H1 (cell line): ENCODE results near the gene NPTN. TPM values are rescaled to one million over a fixed set of nuclear protein-coding genes. Genes with fewer than 3 reads are reported as not detected.

ENCODE experiments used
- CTCF ChIA-PET: fragments of 300-600 bp; sonication (Branson Sonifier 250); formaldehyde crosslinking; loops from one replicate; lab custom pipeline; 2021; ENCODE audit not compliant: partially characterized antibody; lab: Charles Lee
- POLR2A ChIA-PET: fragments of 300-600 bp; sonication (Branson Sonifier 250); formaldehyde crosslinking; loops from one replicate; lab custom pipeline; 2021; ENCODE audit warnings: inconsistent platforms; ENCODE audit not compliant: partially characterized antibody; lab: Charles Lee
- DNase-seq, 2 experiments: peaks; one replicate each; pipeline versions ENCODE4 v3.0.0 to v3.0.0-alpha.2; 2010 to 2022; ENCODE audit warnings: low spot score in 2 of 2, low read depth in 1 of 2, mixed read lengths in 1 of 2
- FAIRE-seq: peaks from 2 replicates; lab custom pipeline; 2011; peaks lifted over from hg19 to GRCh38; lab: Jason Lieb, UNC
- H2AFZ ChIP-seq: 2 replicates; pipeline ENCODE4 v1.8.1; 2012; ENCODE audit warnings: low read length, inconsistent platforms
- H2AK5ac ChIP-seq: 2 replicates; pipeline ENCODE4 v1.6.1; 2013; ENCODE audit warnings: low read depth, low read length
- H2BK120ac ChIP-seq: replicated peaks from 2 replicates; pipeline ENCODE3; 2013; ENCODE audit warnings: low read depth, low read length, inconsistent platforms
- H2BK12ac ChIP-seq: 2 replicates; pipeline ENCODE4 v1.6.1; 2013; ENCODE audit warnings: low read depth, low read length
- H2BK15ac ChIP-seq: 2 replicates; pipeline ENCODE4 v1.6.1; 2013; ENCODE audit warnings: low read length
- H2BK20ac ChIP-seq: 2 replicates; pipeline ENCODE4 v1.6.1; 2013; ENCODE audit warnings: low read length
- H2BK5ac ChIP-seq: 2 replicates; pipeline ENCODE4 v1.6.1; 2013; ENCODE audit warnings: low read depth, low read length
- H3K14ac ChIP-seq: 2 replicates; pipeline ENCODE4 v1.6.1; 2013; ENCODE audit warnings: inconsistent platforms; ENCODE audit not compliant: insufficient read length
- H3K18ac ChIP-seq: 2 replicates; pipeline ENCODE4 v1.6.1; 2013; ENCODE audit warnings: low read length; ENCODE audit errors: extremely low read depth
- H3K23ac ChIP-seq: 2 replicates; pipeline ENCODE4 v1.6.1; 2013; ENCODE audit warnings: inconsistent platforms; ENCODE audit not compliant: insufficient read length
- H3K23me2 ChIP-seq: 2 replicates; pipeline ENCODE4 v1.6.1; 2013; ENCODE audit warnings: low read depth, low read length
- H3K27ac ChIP-seq: 2 replicates; pipeline ENCODE4 v1.6.1; 2011; ENCODE audit warnings: low read depth, low read length, inconsistent platforms
- H3K27me3 ChIP-seq, 4 experiments: replicated peaks in 1 of 4; 1 replicate in 1 of 4; 2 replicates in 3 of 4; pipeline versions ENCODE4 v1.6.1 to v1.8.1; 2011 to 2013; ENCODE audit warnings: low read length in 3 of 4, mild to moderate bottlenecking in 3 of 4, inconsistent platforms in 2 of 4, mixed read lengths in 2 of 4, moderate library complexity in 1 of 4; ENCODE audit not compliant: control insufficient read depth in 3 of 4, insufficient read depth in 3 of 4; ENCODE audit errors: extremely low read depth in 1 of 4
- H3K36me3 ChIP-seq, 4 experiments: 2 replicates each; pipeline versions ENCODE4 v1.6.1 to v1.8.1; 2011 to 2013; ENCODE audit warnings: mild to moderate bottlenecking in 4 of 4, low read length in 3 of 4, moderate library complexity in 2 of 4, control low read depth in 1 of 4, inconsistent platforms in 1 of 4; ENCODE audit not compliant: insufficient read depth in 4 of 4, control insufficient read depth in 2 of 4
- H3K4ac ChIP-seq: replicated peaks from 2 replicates; pipeline ENCODE3; 2013; ENCODE audit warnings: low read length, low read depth, mixed read lengths, inconsistent platforms; ENCODE audit not compliant: insufficient read length
- H3K4me1 ChIP-seq, 4 experiments: replicated peaks in 1 of 4; 1 replicate in 1 of 4; 2 replicates in 3 of 4; pipeline versions ENCODE4 v1.6.1 to v1.8.1; 2011 to 2013; ENCODE audit warnings: low read length in 3 of 4, inconsistent platforms in 2 of 4, mixed read lengths in 1 of 4; ENCODE audit not compliant: insufficient read depth in 4 of 4, control insufficient read depth in 3 of 4
- H3K4me2 ChIP-seq, 2 experiments: 2 replicates each; pipeline versions ENCODE4 v1.6.1 to v1.8.1; 2011 to 2013; ENCODE audit warnings: low read depth in 2 of 2, low read length in 2 of 2, control low read depth in 1 of 2, inconsistent platforms in 1 of 2, mild to moderate bottlenecking in 1 of 2; ENCODE audit not compliant: insufficient read depth in 1 of 2
- H3K4me3 ChIP-seq, 4 experiments: fragments of 200-600, 300-600 bp in 1 of 4; sonication (generic), shearing (Covaris generic), sonication (Bioruptor Twin) in 1 of 4; 2 replicates each; pipeline versions ENCODE4 v1.5.1 to v1.8.1; 2011 to 2016; ENCODE audit warnings: low read length in 4 of 4, low read depth in 3 of 4, control low read depth in 2 of 4, inconsistent platforms in 2 of 4, mild to moderate bottlenecking in 2 of 4, mixed read lengths in 1 of 4, moderate library complexity in 1 of 4; ENCODE audit not compliant: insufficient read depth in 2 of 4; ENCODE audit errors: extremely low read depth in 1 of 4
- H3K56ac ChIP-seq: replicated peaks from 2 replicates; pipeline ENCODE3; 2013; ENCODE audit warnings: low read depth, mild to moderate bottlenecking, mixed read lengths, low read length, inconsistent platforms; ENCODE audit not compliant: insufficient read length
- H3K79me1 ChIP-seq: 2 replicates; pipeline ENCODE4 v1.6.1; 2013; ENCODE audit warnings: low read depth, low read length, control low read depth
- H3K79me2 ChIP-seq, 2 experiments: 2 replicates each; pipeline versions ENCODE4 v1.6.1 to v1.8.1; 2012 to 2013; ENCODE audit warnings: low read length in 2 of 2, mild to moderate bottlenecking in 2 of 2, inconsistent platforms in 1 of 2; ENCODE audit not compliant: insufficient read depth in 2 of 2, control insufficient read depth in 1 of 2
- H3K9ac ChIP-seq, 4 experiments: replicated peaks in 1 of 4; 1 replicate in 1 of 4; 2 replicates in 3 of 4; pipeline versions ENCODE4 v1.6.1 to v1.8.1; 2011 to 2013; ENCODE audit warnings: low read depth in 3 of 4, low read length in 3 of 4, control low read depth in 2 of 4, mild to moderate bottlenecking in 2 of 4, moderate library complexity in 2 of 4, inconsistent platforms in 1 of 4; ENCODE audit errors: extremely low read depth in 1 of 4
- H3K9me3 ChIP-seq, 2 experiments: 2 replicates each; pipeline versions ENCODE4 v1.6.1 to v1.8.1; 2012 to 2013; ENCODE audit warnings: mild to moderate bottlenecking in 2 of 2, moderate library complexity in 2 of 2, control low read depth in 1 of 2, inconsistent platforms in 1 of 2, low read depth in 1 of 2, low read length in 1 of 2, mixed read lengths in 1 of 2; ENCODE audit not compliant: insufficient read depth in 2 of 2
- H4K20me1 ChIP-seq, 2 experiments: replicated peaks in 1 of 2; 2 replicates each; pipeline versions ENCODE3 to v1.8.1; 2011 to 2013; ENCODE audit warnings: inconsistent platforms in 2 of 2, low read length in 2 of 2, mild to moderate bottlenecking in 1 of 2; ENCODE audit not compliant: insufficient read depth in 2 of 2, control insufficient read depth in 1 of 2
- H4K5ac ChIP-seq: 2 replicates; pipeline ENCODE4 v1.6.1; 2013; ENCODE audit warnings: low read length, low read depth, mixed read lengths, inconsistent platforms; ENCODE audit not compliant: insufficient read length
- H4K8ac ChIP-seq: 2 replicates; pipeline ENCODE4 v1.8.0; 2013; ENCODE audit warnings: mild to moderate bottlenecking, moderate library complexity, low read length, inconsistent platforms; ENCODE audit not compliant: insufficient read depth; ENCODE audit errors: extremely low read depth
- H4K91ac ChIP-seq: replicated peaks from 2 replicates; pipeline ENCODE3; 2013; ENCODE audit warnings: low read length, mixed read lengths, inconsistent platforms; ENCODE audit not compliant: insufficient read length
- BCL11A ChIP-seq, 2 experiments: IDR thresholded peaks; one replicate each; pipeline ENCODE4 v1.6.1; 2011; ENCODE audit warnings: low read depth in 2 of 2, low read length in 2 of 2, mild to moderate bottlenecking in 2 of 2
- CBX8 ChIP-seq: fragments of 300-800, 300-1000 bp; sonication (generic); IDR thresholded peaks from 2 replicates; pipeline ENCODE4 v1.7.1; 2016; ENCODE audit warnings: low read depth, low read length, borderline replicate concordance
- EGR1 ChIP-seq: IDR thresholded peaks from 2 replicates; pipeline ENCODE4 v1.6.1; 2011; ENCODE audit warnings: low read depth, low read length, borderline replicate concordance
- EZH2 ChIP-seq: fragments of 200-600 bp; sonication (generic); IDR thresholded peaks from 2 replicates; pipeline ENCODE4 v1.7.1; 2012; ENCODE audit warnings: low read depth, mild to moderate bottlenecking, moderate library complexity, low read length, inconsistent platforms; ENCODE audit not compliant: severe bottlenecking
- GABPA ChIP-seq: IDR thresholded peaks from 2 replicates; pipeline ENCODE4 v1.6.1; 2011; ENCODE audit warnings: mild to moderate bottlenecking, low read length, moderate library complexity, borderline replicate concordance; ENCODE audit not compliant: insufficient read depth
- GTF2F1 ChIP-seq: IDR thresholded peaks from 2 replicates; pipeline ENCODE4 v1.6.1; 2012; ENCODE audit warnings: low read depth, low read length, improper control_type of control experiment, borderline replicate concordance
- HDAC2 ChIP-seq, 2 experiments: fragments of 300-600 bp in 1 of 2; sonication (generic) in 1 of 2; IDR thresholded peaks; 2 replicates each; pipeline ENCODE4 v1.6.1; 2011 to 2012; ENCODE audit warnings: low read depth in 2 of 2, low read length in 2 of 2, mild to moderate bottlenecking in 2 of 2, moderate library complexity in 2 of 2, borderline replicate concordance in 1 of 2, inconsistent platforms in 1 of 2
- KDM1A ChIP-seq: fragments of 200-600, 300-600 bp; sonication (generic); IDR thresholded peaks from 2 replicates; pipeline ENCODE4 v1.7.1; 2016; ENCODE audit warnings: mild to moderate bottlenecking, low read length, borderline replicate concordance
- KDM5A ChIP-seq: fragments of 200-600 bp; IDR thresholded peaks from 2 replicates; pipeline ENCODE4 v1.7.1; 2012; ENCODE audit warnings: mild to moderate bottlenecking, low read length, inconsistent platforms, mixed read lengths
- PHF8 ChIP-seq: fragments of 200-600 bp; sonication (generic); conservative IDR thresholded peaks from 2 replicates; pipeline ENCODE4 v1.7.1; 2012; ENCODE audit warnings: low read depth, mild to moderate bottlenecking, inconsistent platforms, low read length, moderate library complexity
- polyA plus RNA-seq, 7 experiments: library from polyadenylated mRNA; depleted of rRNA in 3 of 7; stranded (reverse) in 5 of 7; unstranded in 2 of 7; fragments of >200 nt in 5 of 7; fragments of 200-250 nt in 2 of 7; gene quantifications; 1 replicate in 5 of 7; 2 replicates in 1 of 7; 4 replicates in 1 of 7; pipeline versions ENCODE4 v1.2.1 to v1.2.3, GENCODE V29; 2011 to 2013; ENCODE audit warnings: missing spikeins in 2 of 7, mixed read lengths in 2 of 7
- total RNA-seq: library from RNA; stranded (reverse); fragmentation: NEBNext Ultra II Directional; extraction: Animal tissue kit (Norgen Biotek cat#: 25700); gene quantifications from 2 replicates; pipeline ENCODE4 v1.2.1, GENCODE V29; 2021

NPTN gene
- total and polyA plus RNA-seq, 2 of the 8 experiments (the other 6 are each of a cell fraction or from before 2014, with no cell fraction given): 67.0 to 113 TPM

DNA sequence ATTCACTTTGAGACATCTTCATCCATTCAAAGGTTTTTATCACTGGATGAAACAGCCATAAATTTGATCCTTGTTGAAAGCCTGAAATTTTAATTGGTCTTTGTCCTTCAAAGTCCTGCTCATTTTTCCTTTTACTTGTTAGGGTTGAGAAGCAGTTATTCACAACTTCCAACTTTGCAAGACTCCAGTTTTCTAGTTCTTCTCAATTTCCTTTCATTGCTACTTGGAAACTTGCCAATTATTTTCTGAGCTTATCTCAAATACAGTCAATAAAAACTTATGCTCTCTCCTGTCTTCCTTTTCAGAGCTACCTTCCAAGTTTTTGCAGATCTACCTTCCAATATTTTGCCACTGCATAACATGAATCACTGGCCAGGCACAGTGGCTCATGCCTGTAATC, 27.3 kb upstream of the NPTN start:
- Histone ChIP-seq H3K23ac (no peak overlapping the region), H2BK12ac (no peak overlapping the region), H3K79me2 (no peaks in the 10 kb centered on the region), H2BK20ac (no peak overlapping the region), H4K5ac (no peak overlapping the region), H3K14ac (no peak overlapping the region), H3K4me1 (no peaks in the 10 kb centered on the region), H4K8ac (no peak overlapping the region), H2AK5ac (no peak overlapping the region), H3K79me1 (no peaks in the 10 kb centered on the region), H4K20me1 (no peaks in the 10 kb centered on the region), H3K9me3 (no peaks in the 10 kb centered on the region), H2AFZ (no peak overlapping the region), H2BK15ac (no peak overlapping the region), H3K9ac (no peak overlapping the region), H3K27me3 (0 out of 7 replicates have a peak, but pooled peaks cover 0 to 2% (median 0%) of the 10 kb centered on the region in 4 experiments), H3K56ac (no peak overlapping the region), H3K23me2 (no peaks in the 10 kb centered on the region), H3K4me3 (no peak overlapping the region), H4K91ac (no peak overlapping the region), H2BK5ac (no peak overlapping the region), H3K27ac (no peak overlapping the region), H3K36me3 (no peaks in the 10 kb centered on the region), H3K4me2 (no peak overlapping the region), H2BK120ac (no peak overlapping the region), H3K18ac (no peak overlapping the region), H3K4ac (no peak overlapping the region)
- ChIA-PET POLR2A (no interaction called here), CTCF (interaction anchor here (1.0 to 1.9 kb wide), 5 partner anchors 10 to 44 kb away, joined by 3 to 11 read pairs (median 6); no protein-coding TSS in a partner anchor)
- no peak for FAIRE-seq
- DNase-seq: no peak
- TF ChIP-seq EZH2 (no peak), BCL11A (IDR thresholded peaks at IDR 0.05; ENCODE audit: low read depth in 2 of 2, low read length in 2 of 2) (no peak), HDAC2 (IDR thresholded peaks at IDR 0.05; ENCODE audit: borderline replicate concordance in 1 of 2, low read depth in 2 of 2, low read length in 2 of 2) (no peak), GTF2F1 (no peak), EGR1 (no peak), CBX8 (no peak), GABPA (no peak), PHF8 (no peak), KDM5A (no peak), KDM1A (no peak)
